ENCODE results near the gene STXBP1.

Gene STXBP1

GRCh38 chr9:127714951-127715469, 102.9 kb downstream of the STXBP1 start:
- peak in 1 of 2 donors; percentile 8 for DNase-seq (ENCODE audit: low read depth in 2 of 2)

- peak; percentile 92 to 98 for DNase-seq (ENCODE audit: low read depth in 2 of 2)
Measured at GRCh38 chr9:127715470-127716337, 103.6 kb downstream of the STXBP1 start, which contains the start of the genes PTRH1 and TTC16. Gene PTRH1 (minus strand): TSS chr9:127715663. CDS start chr9:127715639, 24 bp downstream. Gene TTC16 (plus strand): TSS chr9:127716079. CDS start chr9:127716146, 67 bp downstream.

GRCh38 chr9:127716412-127716811, 104.3 kb downstream of the STXBP1 start:
- DNase-seq (ENCODE audit: low read depth in 2 of 2), result no peak

DNA sequence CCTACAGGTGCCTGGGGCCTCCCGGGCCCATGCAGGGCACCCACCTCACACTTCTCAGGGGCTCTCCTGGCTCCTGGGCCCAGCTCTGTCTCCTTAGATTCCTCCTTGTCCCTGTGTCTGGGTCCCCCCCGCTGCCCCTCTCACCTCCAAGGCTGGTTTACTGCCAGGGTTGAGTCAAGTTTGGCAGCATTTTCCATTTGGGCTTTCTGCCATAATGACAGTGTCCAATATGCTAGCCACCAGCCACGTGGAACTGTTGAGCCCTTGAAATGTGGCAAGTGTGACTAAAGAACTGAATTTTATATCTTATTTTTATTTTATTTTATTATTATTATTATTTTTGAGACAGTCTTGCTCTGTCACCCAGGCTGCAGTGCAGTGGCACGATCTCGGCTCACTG, 105.7 kb downstream of the STXBP1 start:
- no peak for DNase-seq (ENCODE audit: low read depth in 2 of 2)

DNA sequence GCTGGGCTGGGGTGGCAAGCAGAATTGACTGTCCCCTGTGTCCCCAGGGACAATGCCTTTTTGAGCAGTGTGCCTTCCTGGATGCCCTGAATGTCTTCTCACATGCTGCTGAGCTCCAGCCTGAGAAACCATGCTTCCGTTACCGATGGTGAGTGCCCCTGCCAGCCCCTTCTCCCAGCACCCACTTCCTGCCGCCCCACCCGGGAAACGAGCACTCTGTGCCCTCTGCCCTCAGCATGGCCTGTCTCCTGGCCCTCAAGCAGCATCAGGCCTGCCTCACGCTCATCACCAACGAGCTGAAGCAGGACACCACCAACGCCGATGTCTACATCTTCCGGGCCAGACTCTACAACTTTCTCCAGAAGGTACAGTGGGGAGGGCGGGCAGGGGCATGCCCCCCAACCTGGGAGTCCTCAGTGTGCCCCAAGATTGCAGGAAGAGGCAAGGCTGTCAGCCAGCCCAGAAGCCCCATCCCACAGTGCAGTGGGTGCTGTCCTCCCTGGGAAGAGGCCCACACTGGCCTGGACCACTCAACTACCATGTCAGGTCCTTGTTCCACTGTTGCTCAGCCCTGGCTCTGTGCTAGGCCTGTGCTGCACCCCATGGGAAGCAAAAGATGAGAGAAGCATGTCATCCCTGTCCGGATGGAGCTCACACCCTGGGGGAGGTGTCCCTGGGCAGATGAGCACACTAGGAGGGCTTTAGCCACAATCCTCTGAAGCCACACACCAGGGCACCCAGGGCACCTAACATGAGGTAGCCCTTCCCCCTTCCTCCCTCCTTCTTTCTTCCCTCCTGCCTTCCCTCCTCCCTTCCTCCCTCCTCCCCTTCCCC, 108.2 kb downstream of the STXBP1 start:
- DNase-seq (ENCODE audit: low read depth in 2 of 2), result no peak

DNA sequence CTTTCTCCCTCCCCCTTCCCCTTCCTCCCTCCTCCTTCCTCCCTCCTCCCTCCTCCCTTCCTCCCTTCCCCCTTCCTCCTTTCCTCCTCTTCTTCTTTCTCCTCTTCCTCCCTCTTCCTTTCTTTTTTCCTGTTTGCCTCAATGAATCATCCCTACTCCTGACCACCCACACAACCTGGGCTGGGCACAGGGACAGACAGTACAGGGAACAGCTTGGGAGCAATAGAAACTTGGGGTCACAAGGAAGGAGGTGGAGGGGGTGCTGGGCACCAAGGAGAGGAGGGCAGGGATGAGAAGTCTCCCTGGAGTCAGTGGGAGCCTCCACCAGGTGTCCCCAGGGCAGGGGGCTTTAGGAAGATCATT, 108.8 kb downstream of the STXBP1 start:
- DNase-seq (ENCODE audit: low read depth in 2 of 2), result no peak

GRCh38 chr9:127721391-127721821, 109.3 kb downstream of the STXBP1 start:
- DNase-seq (ENCODE audit: low read depth in 2 of 2), result no peak

- no peak for DNase-seq (ENCODE audit: low read depth in 2 of 2)
Measured at GRCh38 chr9:127722055-127722745, 110.1 kb downstream of the STXBP1 start.

GRCh38 chr9:127723013-127723412, 110.9 kb downstream of the STXBP1 start:
- DNase-seq (ENCODE audit: low read depth in 2 of 2), result no peak

GRCh38 chr9:127723444-127723843, 111.4 kb downstream of the STXBP1 start:
- no peak for DNase-seq (ENCODE audit: low read depth in 2 of 2)

DNA sequence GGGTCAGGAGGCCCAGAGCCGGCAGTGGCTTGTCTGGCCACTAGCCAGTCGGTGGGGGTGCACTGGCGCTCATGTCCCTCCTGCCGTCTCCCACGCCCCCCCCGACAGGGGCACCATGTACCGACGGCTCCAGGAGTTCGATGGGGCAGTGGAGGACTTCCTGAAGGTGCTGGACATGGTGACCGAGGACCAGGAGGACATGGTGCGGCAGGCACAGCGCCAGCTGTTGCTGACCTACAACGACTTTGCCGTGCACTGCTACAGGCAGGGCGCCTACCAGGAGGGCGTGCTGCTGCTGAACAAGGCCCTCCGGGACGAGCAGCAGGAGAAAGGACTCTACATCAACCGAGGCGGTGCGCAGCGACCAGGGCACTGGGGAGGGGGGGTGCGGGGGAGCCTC, 111.9 kb downstream of the STXBP1 start:
- DNase-seq (ENCODE audit: low read depth in 2 of 2), result no peak

DNA sequence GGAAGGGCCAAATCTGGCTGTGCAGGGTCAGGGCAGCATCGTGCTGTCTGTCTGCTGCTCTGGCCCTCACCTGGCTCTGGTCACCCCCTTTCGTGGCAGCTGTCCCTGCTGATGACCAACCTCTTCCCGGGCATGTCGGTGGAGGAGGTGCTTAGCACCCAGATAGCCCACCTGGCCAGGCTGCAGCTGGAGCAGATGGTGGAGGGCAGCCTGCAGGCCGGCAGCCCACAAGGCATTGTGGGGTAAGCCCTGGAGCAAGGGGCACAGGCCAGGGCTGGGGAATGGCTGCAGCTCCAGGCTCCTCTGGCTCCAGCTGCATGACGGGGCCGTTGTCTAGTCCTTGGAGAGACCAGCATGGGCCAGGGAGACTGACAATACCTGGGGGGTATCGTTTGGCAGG, 114.8 kb downstream of the STXBP1 start:
- no peak for DNase-seq (ENCODE audit: low read depth in 2 of 2)

GRCh38 chr9:127728808-127729207, 116.7 kb downstream of the STXBP1 start:
- DNase-seq (ENCODE audit: low read depth in 2 of 2), result no peak

- no peak for DNase-seq (ENCODE audit: low read depth in 2 of 2)
Measured at GRCh38 chr9:127729522-127730256, 117.6 kb downstream of the STXBP1 start.

DNA sequence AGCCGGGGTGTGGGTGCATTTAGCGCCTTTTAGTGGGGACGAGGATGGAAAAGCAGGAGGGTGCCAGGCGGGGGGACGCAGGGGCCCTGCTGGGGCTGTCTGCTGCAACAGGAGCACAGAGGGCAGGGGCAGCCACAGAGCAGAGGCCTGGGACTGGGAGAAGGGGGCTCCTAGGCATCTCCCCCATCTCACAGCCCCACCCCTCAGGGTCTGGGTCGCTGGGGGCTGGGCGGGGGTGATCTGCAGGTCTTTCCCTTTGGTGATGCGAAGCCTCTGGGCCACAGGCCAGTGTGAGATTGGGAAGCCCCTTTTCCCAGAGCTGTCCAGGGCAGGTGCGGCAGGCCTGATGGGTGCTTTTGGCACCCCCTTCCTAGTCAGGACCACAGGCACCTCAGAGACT, 118.2 kb downstream of the STXBP1 start:
- no peak for DNase-seq (ENCODE audit: low read depth in 2 of 2)

DNA sequence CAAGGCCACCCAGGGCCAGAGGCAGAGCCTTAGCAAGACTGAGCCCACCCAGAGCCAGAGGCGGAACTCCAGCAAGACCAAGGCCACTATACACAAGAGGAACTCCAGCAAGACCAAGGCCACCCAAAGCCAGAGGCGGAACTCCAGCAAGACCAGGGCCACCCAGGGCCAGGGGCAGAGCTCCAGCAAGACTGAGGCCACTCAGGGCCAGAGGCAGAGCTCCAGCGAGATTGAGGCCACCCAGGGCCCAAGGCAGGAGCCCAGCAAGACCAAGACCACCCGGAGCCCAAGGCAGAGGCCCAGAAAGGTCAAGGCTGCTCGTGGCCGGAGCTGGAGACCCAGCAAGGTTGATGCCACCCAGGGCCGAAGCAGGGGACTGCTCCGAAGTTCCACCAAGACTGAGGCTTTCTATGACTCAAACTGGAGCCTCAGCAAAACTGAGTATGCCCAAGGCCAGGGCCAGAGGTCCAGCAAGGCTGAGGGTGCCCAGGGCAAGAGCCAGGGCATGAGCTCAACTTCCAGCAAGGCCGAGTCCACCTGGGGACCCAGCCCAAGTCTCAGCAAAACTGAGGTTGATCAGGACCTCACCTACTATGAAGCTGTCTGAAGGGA, 118.8 kb downstream of the STXBP1 start:
- no peak for DNase-seq (ENCODE audit: low read depth in 2 of 2)

DNA sequence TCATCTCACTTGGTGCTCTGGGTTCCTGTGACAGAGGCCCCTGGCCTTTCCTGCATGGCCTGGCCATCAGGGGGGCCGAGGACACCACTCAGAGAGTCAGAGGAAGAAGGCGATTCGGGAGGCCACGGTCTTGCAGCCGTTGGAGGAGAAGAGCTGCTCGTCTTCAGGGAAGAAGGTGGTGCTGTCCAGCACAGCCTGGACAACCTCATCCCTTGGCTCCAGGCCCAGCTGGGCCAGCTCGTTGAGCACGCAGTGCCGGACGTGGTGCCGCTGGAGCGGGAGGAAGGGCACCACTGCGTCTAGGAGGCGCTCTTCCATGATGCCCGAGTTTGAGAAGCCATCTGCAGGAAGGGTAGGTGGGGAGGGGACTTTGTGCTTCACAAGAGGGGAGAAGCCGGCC, 119.9 kb downstream of the STXBP1 start:
- no peak for DNase-seq (ENCODE audit: low read depth in 2 of 2)

DNA sequence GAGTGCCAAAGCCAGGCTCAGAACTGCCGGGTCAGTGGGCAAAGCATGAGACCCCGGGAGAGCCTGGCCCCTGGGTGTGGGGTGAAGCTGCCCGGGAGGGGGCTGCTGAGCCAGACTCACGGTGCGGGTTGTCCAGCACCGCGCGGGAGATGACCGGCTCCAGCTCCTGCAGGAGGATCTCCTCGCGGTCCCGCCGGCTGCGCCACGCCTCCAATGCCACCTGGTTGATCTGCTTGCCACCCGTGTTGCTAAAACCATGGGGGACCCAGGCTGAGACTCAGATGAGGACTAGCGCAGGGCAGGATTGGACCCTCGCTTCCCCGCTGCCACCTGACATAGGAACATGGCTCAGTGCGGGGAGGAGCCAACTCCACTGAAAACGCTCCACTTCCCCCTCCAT, 120.4 kb downstream of the STXBP1 start:
- no peak for DNase-seq (ENCODE audit: low read depth in 2 of 2)

DNA sequence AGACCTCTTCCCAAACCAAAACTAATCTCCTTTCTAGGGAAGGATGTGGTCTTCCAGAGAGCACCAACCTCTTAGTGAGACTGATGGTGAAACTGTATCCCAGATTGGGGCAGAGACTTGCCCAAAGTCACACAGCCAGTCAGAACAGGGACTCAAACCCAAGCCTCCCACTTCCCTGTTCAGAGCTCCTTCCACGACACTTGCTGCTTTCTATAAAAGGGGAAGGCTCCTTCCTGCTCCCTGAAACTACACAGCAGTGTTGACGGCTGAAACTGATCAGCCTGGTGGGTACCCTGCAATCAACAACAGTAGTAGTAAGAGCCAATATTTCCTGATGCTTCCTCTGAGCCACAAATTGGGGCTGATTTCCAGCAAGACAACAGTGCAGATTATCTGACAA, 121.5 kb downstream of the STXBP1 start:
- DNase-seq (ENCODE audit: low read depth in 2 of 2), result no peak

DNA sequence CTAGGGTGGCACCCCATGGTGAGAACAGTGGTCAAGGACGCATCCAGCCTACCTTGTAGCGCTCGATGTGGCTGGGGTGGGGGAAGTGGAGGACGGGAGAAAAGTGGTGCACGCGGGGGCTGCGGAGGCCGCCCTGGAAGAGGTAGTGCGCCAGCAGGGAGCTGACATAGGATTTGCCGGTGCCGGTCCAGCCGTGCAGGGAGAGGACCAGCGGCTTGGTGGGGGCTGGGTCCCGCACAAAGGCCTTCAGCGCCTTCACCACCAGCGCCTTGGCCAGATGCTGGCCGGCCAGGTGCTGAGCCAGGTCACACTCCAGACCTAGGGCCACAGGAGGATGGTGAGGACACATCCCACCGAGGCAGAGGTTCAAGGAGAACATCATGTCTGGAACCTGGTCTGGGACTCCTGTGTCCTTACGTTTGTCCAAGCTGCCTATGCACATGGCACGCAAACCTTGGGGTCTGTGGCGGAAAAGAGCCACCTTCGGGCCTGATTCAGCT, 122.2 kb downstream of the STXBP1 start:
- no peak for DNase-seq (ENCODE audit: low read depth in 2 of 2)

Data from stimulated activated CD4-positive, alpha-beta T cell treated with anti-CD3 and anti-CD28 coated beads, Interleukin-15, amount 100 ng/mL, for 48 hours (primary cell).